ENCODE data around the gene OR4F16.
"Not testable (repeated sequence)": the region's sequence is repeated elsewhere in the genome, so short reads cannot be mapped to it uniquely, and the experiment has no call there.

Gene OR4F16

GRCh38 chr1:686554-686953 is at the start of gene OR4F16:
OR4F16 (minus strand) TSS chr1:686654; CDS start chr1:686654, 0 bp downstream.
- H2AFZ ChIP-seq (ENCODE audit: low read depth, low read length); H3K4me3 ChIP-seq (ENCODE audit: low read length); H3K4me1 ChIP-seq (ENCODE audit: insufficient read depth, low read length); H3K9me3 ChIP-seq (ENCODE audit: low read length); H3K27me3 ChIP-seq (ENCODE audit: insufficient read depth, low read length); H3K36me3 ChIP-seq (ENCODE audit: insufficient read depth, low read length): not testable (repeated sequence)

- H2AFZ ChIP-seq (ENCODE audit: low read depth, low read length); H3K9me3 ChIP-seq (ENCODE audit: low read length); H3K4me3 ChIP-seq (ENCODE audit: low read length); H3K4me1 ChIP-seq (ENCODE audit: insufficient read depth, low read length); H3K36me3 ChIP-seq (ENCODE audit: insufficient read depth, low read length); H3K27me3 ChIP-seq (ENCODE audit: insufficient read depth, low read length): not testable (repeated sequence)
These were observed 47.2 kb upstream of the OR4F16 start for GRCh38 chr1:733649-734048.

GRCh38 chr1:727040-727439 is 40.6 kb upstream of the OR4F16 start:
- H3K9me3 ChIP-seq (ENCODE audit: low read length); H3K27me3 ChIP-seq (ENCODE audit: insufficient read depth, low read length); H3K36me3 ChIP-seq (ENCODE audit: insufficient read depth, low read length); H3K4me1 ChIP-seq (ENCODE audit: insufficient read depth, low read length); H3K4me3 ChIP-seq (ENCODE audit: low read length); H2AFZ ChIP-seq (ENCODE audit: low read depth, low read length): not testable (repeated sequence)

Data from neuron (in vitro differentiated cells).